ENCODE results near the gene NUBP2.
"Not testable (repeated sequence)": the region's sequence is repeated elsewhere in the genome, so short reads cannot be mapped to it uniquely, and the experiment has no call there.

Gene NUBP2

DNA sequence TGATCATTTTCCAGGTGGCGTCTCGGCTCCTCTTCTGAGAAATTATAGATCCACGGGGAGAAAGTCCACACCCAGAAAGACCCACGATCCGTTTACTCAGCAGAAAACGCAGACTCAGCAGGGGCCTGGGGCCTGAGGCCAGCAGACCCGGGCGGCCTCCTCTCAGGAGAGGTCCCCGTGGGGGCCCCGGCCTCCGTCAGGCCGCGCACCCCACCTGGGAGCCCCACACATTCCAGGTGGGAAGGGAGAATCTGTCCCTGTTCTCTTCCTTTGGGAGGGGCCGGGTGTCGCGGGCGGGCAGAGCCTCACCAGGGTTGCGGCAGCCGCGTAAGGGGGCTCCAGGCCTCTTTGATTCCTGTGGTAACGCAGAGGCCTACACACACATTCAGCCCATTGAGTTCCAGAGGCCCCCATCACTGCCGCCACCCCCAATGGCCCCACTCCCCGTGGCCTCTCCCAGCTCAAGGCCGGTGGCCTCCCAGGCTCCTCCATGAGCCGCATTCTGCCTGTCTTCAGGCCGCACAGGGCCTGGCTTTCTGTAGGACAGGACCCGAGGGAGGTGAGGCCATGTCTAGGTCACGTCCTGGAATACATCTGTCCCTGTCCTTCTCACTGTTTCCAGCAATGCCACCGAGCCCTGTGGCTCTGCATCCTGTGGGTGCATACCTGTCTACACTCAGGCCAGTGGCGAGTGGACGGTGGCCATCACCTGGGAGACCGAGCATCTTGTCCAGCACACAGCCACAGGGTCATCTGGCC lies 12.3 kb downstream of the NUBP2 start (continued):
- TF ChIP-seq, protein P1, sequence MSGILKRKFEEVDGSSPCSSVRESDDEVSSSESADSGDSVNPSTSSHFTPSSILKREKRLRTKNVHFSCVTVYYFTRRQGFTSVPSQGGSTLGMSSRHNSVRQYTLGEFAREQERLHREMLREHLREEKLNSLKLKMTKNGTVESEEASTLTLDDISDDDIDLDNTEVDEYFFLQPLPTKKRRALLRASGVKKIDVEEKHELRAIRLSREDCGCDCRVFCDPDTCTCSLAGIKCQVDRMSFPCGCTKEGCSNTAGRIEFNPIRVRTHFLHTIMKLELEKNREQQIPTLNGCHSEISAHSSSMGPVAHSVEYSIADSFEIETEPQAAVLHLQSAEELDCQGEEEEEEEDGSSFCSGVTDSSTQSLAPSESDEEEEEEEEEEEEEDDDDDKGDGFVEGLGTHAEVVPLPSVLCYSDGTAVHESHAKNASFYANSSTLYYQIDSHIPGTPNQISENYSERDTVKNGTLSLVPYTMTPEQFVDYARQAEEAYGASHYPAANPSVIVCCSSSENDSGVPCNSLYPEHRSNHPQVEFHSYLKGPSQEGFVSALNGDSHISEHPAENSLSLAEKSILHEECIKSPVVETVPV (CRISPR knock-in tag; IDR thresholded peaks at IDR 0.05), result no peak
- no peak for TF ChIP-seq TCF4 (CRISPR knock-in tag; IDR thresholded peaks at IDR 0.05; ENCODE audit: borderline replicate concordance)

DNA sequence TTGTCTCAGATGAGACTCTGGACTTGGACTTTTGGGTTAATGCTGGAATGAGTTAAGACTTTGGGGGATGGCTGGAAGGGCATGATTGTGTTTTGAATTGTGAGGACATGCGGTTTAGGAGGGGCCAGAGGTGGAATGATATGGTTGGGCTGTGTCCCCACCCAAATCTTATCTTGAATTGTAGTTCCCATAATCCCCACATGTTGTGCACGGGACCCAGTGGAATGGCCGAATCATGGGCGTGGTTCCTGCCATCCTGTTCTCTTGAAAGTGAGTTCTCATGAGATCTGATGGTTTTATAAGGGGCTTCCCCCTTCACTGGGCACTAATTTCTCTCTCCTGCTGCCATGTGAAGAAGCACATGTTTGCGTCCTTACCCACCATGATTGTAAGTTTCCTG lies 16.5 kb downstream of the NUBP2 start:
- ATAC-seq, result not testable (repeated sequence)

DNA sequence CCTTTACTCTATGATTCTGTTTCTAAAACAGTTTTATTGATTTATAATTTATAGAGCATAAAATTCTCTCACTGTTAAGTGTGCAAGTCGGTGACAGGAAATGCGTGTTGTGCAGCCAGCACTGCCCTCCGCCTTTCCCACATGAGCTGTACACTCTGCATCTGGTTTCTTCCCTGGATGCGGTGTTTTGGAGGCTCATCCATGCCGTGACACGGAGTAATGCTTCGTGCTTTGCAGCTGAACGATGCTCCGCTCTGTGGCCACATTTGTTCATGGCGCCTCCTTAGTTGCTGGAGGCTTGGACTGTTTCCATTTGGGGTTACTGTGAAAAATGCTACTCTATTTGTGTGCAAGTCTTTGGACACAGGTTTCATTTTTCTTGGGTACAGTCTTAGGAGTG lies 17.9 kb downstream of the NUBP2 start:
- TF ChIP-seq, protein P2, sequence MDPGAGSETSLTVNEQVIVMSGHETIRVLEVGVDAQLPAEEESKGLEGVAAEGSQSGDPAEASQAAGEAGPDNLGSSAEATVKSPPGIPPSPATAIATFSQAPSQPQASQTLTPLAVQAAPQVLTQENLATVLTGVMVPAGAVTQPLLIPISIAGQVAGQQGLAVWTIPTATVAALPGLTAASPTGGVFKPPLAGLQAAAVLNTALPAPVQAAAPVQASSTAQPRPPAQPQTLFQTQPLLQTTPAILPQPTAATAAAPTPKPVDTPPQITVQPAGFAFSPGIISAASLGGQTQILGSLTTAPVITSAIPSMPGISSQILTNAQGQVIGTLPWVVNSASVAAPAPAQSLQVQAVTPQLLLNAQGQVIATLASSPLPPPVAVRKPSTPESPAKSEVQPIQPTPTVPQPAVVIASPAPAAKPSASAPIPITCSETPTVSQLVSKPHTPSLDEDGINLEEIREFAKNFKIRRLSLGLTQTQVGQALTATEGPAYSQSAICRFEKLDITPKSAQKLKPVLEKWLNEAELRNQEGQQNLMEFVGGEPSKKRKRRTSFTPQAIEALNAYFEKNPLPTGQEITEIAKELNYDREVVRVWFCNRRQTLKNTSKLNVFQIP (CRISPR knock-in tag; IDR thresholded peaks at IDR 0.05; ENCODE audit: borderline replicate concordance, low read depth), result no peak
- TF ChIP-seq, protein P3, sequence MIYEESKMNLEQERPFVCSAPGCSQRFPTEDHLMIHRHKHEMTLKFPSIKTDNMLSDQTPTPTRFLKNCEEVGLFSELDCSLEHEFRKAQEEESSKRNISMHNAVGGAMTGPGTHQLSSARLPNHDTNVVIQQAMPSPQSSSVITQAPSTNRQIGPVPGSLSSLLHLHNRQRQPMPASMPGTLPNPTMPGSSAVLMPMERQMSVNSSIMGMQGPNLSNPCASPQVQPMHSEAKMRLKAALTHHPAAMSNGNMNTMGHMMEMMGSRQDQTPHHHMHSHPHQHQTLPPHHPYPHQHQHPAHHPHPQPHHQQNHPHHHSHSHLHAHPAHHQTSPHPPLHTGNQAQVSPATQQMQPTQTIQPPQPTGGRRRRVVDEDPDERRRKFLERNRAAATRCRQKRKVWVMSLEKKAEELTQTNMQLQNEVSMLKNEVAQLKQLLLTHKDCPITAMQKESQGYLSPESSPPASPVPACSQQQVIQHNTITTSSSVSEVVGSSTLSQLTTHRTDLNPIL (CRISPR knock-in tag; IDR thresholded peaks at IDR 0.05; ENCODE audit: low read depth), result no peak
- TF ChIP-seq ZFP30 (CRISPR knock-in tag; IDR thresholded peaks at IDR 0.05), result no peak
- ATAC-seq, result no peak

DNA sequence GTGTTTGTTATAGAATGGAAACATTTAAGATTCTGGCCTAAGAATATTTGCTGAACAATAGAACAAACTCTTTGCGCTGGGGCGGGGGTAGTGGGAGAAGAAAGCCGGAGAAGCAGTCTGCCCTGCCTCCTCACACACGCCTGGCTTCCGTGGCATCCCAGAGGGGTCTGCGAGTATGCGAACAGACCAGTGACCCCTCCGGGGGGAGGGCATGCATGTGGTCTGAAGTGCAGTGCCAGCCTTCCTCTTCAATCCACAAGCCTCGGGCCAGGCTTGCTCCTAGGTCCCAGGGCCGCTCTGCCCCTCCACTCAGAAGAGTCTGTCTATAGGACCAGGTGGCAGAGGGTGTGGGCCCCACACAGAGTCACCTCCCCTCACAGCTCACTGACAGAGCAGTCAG lies 24.9 kb downstream of the NUBP2 start:
- no peak for ATAC-seq
- TF ChIP-seq ZC3H10 (CRISPR knock-in tag; IDR thresholded peaks at IDR 0.05) (no peak), ZFP30 (CRISPR knock-in tag; IDR thresholded peaks at IDR 0.05) (no peak), TCF4 (CRISPR knock-in tag; IDR thresholded peaks at IDR 0.05; ENCODE audit: borderline replicate concordance) (no peak), GLIS3 (CRISPR knock-in tag; IDR thresholded peaks at IDR 0.05) (no peak), OSR1 (CRISPR knock-in tag; IDR thresholded peaks at IDR 0.05) (no peak), ZNF8 (CRISPR knock-in tag; IDR thresholded peaks at IDR 0.05) (no peak), ARNTL (CRISPR knock-in tag; IDR thresholded peaks at IDR 0.05; ENCODE audit: borderline replicate concordance, low read depth) (no peak), ISL1 (CRISPR knock-in tag; IDR thresholded peaks at IDR 0.05) (no peak), ZNF70 (CRISPR knock-in tag; IDR thresholded peaks at IDR 0.05) (no peak), BACH2 (CRISPR knock-in tag; IDR thresholded peaks at IDR 0.05; ENCODE audit: borderline replicate concordance) (no peak), PPARA (CRISPR knock-in tag; IDR thresholded peaks at IDR 0.05; ENCODE audit: borderline replicate concordance) (no peak)
- TF ChIP-seq, protein P2 (CRISPR knock-in tag; IDR thresholded peaks at IDR 0.05; ENCODE audit: borderline replicate concordance, low read depth), result no peak
- TF ChIP-seq, protein P3 (CRISPR knock-in tag; IDR thresholded peaks at IDR 0.05; ENCODE audit: low read depth), result no peak

DNA sequence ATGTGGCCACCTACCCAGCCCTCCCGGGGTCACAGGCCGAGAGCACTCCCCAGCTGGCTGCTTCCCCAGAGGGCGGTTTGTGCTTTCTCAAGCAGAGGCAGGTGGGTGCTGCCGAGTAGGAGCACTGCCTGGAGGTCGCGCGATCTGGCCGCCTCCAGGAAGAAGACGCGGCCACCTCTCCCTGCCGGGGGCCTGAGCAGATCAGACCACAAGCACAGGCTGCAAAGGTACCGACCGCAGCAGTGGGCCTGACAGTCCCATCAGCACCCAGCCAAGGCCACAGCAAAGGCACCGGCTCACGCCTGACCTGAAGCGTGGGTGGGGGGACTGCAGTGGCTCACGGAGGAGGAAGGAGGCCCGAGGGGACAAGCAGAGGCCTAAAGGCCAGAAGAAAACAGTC lies 25.9 kb downstream of the NUBP2 start:
- no peak for TF ChIP-seq TOX (CRISPR knock-in tag; IDR thresholded peaks at IDR 0.05; ENCODE audit: borderline replicate concordance)
- no peak for TF ChIP-seq ZNF8 (CRISPR knock-in tag; IDR thresholded peaks at IDR 0.05)
- TF ChIP-seq SNAI2 (CRISPR knock-in tag; IDR thresholded peaks at IDR 0.05), result no peak
- TF ChIP-seq, protein P4, sequence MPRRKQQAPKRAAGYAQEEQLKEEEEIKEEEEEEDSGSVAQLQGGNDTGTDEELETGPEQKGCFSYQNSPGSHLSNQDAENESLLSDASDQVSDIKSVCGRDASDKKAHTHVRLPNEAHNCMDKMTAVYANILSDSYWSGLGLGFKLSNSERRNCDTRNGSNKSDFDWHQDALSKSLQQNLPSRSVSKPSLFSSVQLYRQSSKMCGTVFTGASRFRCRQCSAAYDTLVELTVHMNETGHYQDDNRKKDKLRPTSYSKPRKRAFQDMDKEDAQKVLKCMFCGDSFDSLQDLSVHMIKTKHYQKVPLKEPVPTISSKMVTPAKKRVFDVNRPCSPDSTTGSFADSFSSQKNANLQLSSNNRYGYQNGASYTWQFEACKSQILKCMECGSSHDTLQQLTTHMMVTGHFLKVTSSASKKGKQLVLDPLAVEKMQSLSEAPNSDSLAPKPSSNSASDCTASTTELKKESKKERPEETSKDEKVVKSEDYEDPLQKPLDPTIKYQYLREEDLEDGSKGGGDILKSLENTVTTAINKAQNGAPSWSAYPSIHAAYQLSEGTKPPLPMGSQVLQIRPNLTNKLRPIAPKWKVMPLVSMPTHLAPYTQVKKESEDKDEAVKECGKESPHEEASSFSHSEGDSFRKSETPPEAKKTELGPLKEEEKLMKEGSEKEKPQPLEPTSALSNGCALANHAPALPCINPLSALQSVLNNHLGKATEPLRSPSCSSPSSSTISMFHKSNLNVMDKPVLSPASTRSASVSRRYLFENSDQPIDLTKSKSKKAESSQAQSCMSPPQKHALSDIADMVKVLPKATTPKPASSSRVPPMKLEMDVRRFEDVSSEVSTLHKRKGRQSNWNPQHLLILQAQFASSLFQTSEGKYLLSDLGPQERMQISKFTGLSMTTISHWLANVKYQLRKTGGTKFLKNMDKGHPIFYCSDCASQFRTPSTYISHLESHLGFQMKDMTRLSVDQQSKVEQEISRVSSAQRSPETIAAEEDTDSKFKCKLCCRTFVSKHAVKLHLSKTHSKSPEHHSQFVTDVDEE (CRISPR knock-in tag; IDR thresholded peaks at IDR 0.05), result no peak
- TF ChIP-seq, protein P3 (CRISPR knock-in tag; IDR thresholded peaks at IDR 0.05; ENCODE audit: low read depth), result no peak
- TF ChIP-seq ISL1 (CRISPR knock-in tag; IDR thresholded peaks at IDR 0.05), result no peak
- ATAC-seq, result no peak
